Subcutaneous abdominal adipose tissue (tissue), 5 donors: Measurements from ENCODE around the gene TCHH.

Source experiments
- H3K27ac ChIP-seq: one replicate; pipeline ENCODE4 v1.7.0; 2013; ENCODE audit warnings: low read depth, mild to moderate bottlenecking, inconsistent platforms, low read length, moderate library complexity
- H3K27me3 ChIP-seq, 5 donors: one replicate each; pipeline ENCODE4 v1.7.0; 2013; ENCODE audit warnings: low read length in 5 of 5, inconsistent platforms in 1 of 5; ENCODE audit not compliant: control insufficient read depth in 5 of 5, insufficient read depth in 4 of 5
- H3K36me3 ChIP-seq, 5 donors: one replicate each; pipeline ENCODE4 v1.7.0; 2013; ENCODE audit warnings: low read length in 5 of 5; ENCODE audit not compliant: control insufficient read depth in 5 of 5, insufficient read depth in 5 of 5
- H3K4me1 ChIP-seq, 5 donors: one replicate each; pipeline ENCODE4 v1.7.0; 2013; ENCODE audit warnings: low read length in 5 of 5, mild to moderate bottlenecking in 3 of 5, moderate library complexity in 1 of 5; ENCODE audit not compliant: control insufficient read depth in 5 of 5, insufficient read depth in 5 of 5
- H3K4me3 ChIP-seq, 5 donors: one replicate each; pipeline ENCODE4 v1.7.0; 2013; ENCODE audit warnings: low read length in 5 of 5, low read depth in 1 of 5
- H3K9ac ChIP-seq, 5 donors: one replicate each; pipeline ENCODE4 v1.7.0; 2013; ENCODE audit warnings: low read length in 5 of 5, mild to moderate bottlenecking in 4 of 5, moderate library complexity in 3 of 5
- H3K9me3 ChIP-seq, 5 donors: one replicate each; pipeline ENCODE4 v1.7.0; 2013; ENCODE audit warnings: low read length in 5 of 5; ENCODE audit not compliant: control insufficient read depth in 5 of 5
- donor health status: healthy.
- donor health status: healthy.
- donor health status: healthy.
- donor health status: healthy.
- donor health status: healthy.

The TCHH gene

GRCh38 chr1:152072311-152072710 lies 42.9 kb downstream of the TCHH start:
- no peak overlapping the region for H3K27ac ChIP-seq
- H3K4me1 ChIP-seq, result no peaks in the 10 kb centered on the region
- no peaks in the 10 kb centered on the region for H3K36me3 ChIP-seq
- no peaks in the 10 kb centered on the region for H3K9me3 ChIP-seq
- peaks cover 0 to 12% (median 0%) of the 10 kb centered on the region in 5 donors for H3K27me3 ChIP-seq
- no peak overlapping the region for H3K9ac ChIP-seq
- no peak overlapping the region for H3K4me3 ChIP-seq

- H3K27ac ChIP-seq, result no peak overlapping the region
- H3K27me3 ChIP-seq, result peaks cover 0 to 12% (median 0%) of the 10 kb centered on the region in 5 donors
- H3K9ac ChIP-seq, result no peak overlapping the region
- no peak overlapping the region for H3K4me3 ChIP-seq
- no peaks in the 10 kb centered on the region for H3K4me1 ChIP-seq
- no peaks in the 10 kb centered on the region for H3K36me3 ChIP-seq
- H3K9me3 ChIP-seq, result no peaks in the 10 kb centered on the region
Observed at GRCh38 chr1:152071123-152071522, 44.1 kb downstream of the TCHH start.

GRCh38 chr1:152067929-152068328 lies 47.3 kb downstream of the TCHH start:
- no peak overlapping the region for H3K9ac ChIP-seq
- no peaks in the 10 kb centered on the region for H3K36me3 ChIP-seq
- H3K9me3 ChIP-seq, result no peaks in the 10 kb centered on the region
- H3K27me3 ChIP-seq, result peaks cover 0 to 8% (median 2%) of the 10 kb centered on the region in 5 donors
- no peak overlapping the region for H3K4me3 ChIP-seq
- no peak overlapping the region for H3K27ac ChIP-seq
- H3K4me1 ChIP-seq, result no peaks in the 10 kb centered on the region

- H3K27ac ChIP-seq, result no peak overlapping the region
- H3K9me3 ChIP-seq, result no peaks in the 10 kb centered on the region
- H3K27me3 ChIP-seq, result peaks cover 0 to 8% (median 4%) of the 10 kb centered on the region in 5 donors
- H3K36me3 ChIP-seq, result no peaks in the 10 kb centered on the region
- H3K4me3 ChIP-seq, result no peak overlapping the region
- no peak overlapping the region for H3K9ac ChIP-seq
- H3K4me1 ChIP-seq, result no peaks in the 10 kb centered on the region
Observed at GRCh38 chr1:152067150-152067549, 48.1 kb downstream of the TCHH start.

DNA sequence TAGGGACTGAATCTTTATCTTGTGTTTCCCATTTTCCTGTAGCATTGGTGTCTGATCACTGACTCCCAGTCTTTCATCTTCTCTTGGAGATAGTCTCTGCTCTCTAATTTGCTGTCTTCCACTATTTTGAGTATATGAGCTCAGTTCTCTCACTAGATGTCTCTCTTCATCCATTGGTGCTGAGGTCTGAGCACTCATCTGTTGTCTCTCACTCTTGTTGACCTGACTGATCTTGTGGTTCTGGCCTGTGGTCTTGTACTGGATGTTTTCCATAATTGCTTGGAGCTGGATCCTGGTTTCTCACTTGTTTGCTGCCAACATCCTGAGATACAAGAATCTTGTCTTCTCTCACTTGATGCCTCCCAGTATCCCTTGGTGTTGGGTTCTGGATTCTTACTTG lies 53.3 kb downstream of the TCHH start:
- Histone ChIP-seq H3K4me1 (no peaks in the 10 kb centered on the region), H3K36me3 (no peaks in the 10 kb centered on the region), H3K9ac (no peak overlapping the region), H3K27ac (no peak overlapping the region), H3K27me3 (peaks cover 7 to 15% (median 8%) of the 10 kb centered on the region in 5 donors), H3K9me3 (no peaks in the 10 kb centered on the region), H3K4me3 (no peak overlapping the region)
